Cardiac ventricle fibroblast (primary cell): ENCODE measurements around the gene PPM1F. TPM values are rescaled to one million over a fixed set of nuclear protein-coding genes. Genes with fewer than 3 reads are reported as not detected.

Source experiments
- total RNA-seq: library from RNA; depleted of rRNA; stranded (reverse); fragments of >200 nt; gene quantifications from 2 replicates; pipeline ENCODE4 v1.2.3, GENCODE V29; 2015

Gene PPM1F, protein sequence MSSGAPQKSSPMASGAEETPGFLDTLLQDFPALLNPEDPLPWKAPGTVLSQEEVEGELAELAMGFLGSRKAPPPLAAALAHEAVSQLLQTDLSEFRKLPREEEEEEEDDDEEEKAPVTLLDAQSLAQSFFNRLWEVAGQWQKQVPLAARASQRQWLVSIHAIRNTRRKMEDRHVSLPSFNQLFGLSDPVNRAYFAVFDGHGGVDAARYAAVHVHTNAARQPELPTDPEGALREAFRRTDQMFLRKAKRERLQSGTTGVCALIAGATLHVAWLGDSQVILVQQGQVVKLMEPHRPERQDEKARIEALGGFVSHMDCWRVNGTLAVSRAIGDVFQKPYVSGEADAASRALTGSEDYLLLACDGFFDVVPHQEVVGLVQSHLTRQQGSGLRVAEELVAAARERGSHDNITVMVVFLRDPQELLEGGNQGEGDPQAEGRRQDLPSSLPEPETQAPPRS
- 21.9 and 24.6 TPM in 2 replicates for total RNA-seq

DNA sequence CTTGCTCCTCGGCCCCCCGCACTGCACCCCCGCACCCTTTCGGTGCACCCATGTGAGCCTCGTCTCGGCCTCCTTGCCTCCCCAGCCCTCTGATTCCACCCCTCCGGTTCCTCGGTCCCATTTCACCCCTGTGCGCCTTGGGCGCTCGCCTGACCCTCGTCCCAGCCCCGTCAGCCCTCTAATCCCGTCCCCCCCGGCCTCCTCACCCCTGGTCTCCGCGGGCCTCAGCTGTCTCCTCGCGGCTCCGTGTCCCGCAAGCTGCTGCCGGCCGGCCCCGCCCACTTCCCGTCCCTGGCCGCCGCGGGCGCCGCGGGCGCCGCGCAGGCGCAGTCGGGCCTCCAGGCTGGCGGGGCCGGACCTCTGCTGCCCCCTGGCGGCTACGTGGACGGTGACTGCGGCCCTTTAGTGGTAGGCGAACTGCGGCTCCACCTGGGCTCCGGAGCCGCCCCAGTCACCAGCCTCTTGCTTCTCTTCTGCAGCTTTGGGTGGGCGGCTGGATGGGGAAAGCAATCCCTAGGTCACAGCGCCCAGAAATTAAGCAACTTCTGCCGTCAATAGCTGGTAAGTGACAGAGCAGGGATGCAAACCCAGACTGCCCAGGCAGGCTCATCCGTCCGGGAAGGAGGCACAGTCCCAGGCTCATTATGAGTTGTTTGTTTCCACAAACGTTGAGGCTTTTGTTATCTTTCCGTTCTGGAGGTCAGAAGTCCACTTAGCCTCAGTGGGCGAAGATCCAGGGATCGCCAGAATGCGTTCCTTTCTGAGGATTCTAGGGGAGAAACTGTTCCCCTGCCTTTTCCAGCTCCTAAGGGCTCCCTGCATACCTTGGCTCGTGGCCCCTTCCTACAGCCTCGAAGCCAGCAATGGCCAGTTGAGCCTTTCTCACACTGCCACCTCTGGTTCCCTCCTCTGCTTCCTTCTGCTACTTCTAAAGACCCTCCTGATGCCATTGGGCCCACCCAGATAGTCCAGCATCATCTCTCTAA, at the start of gene PPM1F:
Gene PPM1F, minus strand, starts transcription at position 263 of the 986 bp plus-strand sequence. CDS start 6,800 bp downstream, outside the sequence.

DNA sequence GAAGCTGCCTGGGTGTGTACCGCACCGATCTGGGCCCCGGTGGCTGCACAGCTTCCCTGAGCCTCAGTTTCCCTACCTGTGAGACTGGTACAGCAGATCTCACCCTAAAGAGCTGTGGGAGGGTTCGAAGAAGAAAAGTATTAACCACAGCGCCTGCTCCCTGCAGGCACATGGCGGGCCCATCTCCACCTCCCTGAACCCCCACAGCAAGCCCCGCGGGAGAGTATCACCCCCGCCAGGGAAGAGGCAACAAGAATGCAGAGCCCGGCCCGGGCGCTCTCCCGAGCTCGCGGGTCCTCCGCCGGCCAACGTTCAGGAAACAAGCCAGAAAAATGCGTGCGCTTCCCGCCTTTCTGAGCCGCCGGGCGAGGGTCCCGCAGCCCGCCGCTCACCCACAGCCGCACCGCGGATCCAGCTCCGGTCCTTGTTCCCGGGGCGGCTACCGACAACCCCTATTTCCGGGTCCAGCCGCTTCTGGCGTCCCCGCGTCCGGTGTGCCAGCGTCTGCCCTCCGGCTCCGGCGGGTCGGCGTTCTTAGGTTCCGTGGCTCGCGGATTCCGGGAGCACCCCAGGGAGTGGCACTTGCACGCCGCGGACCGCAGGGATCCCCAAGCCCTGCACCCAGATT, 29.8 kb upstream of the PPM1F start, which contains the start of gene TOP3B:
Gene TOP3B, minus strand, starts transcription at position 450 of the 628 bp plus-strand sequence. CDS start 7,078 bp downstream, outside the sequence.

Other genes with a start within 250 kb of the PPM1F start
- 0.39 and 4.9 TPM in 2 replicates for gene YPEL1, start 217.1 kb downstream of the PPM1F start, total RNA-seq
- 35.8 and 39.6 TPM in 2 replicates for gene MAPK1, start 85.2 kb downstream of the PPM1F start, total RNA-seq
- gene TOP3B, start 29.9 kb upstream of the PPM1F start, total RNA-seq: 11.2 and 12.4 TPM in 2 replicates